Tibial nerve (tissue), 4 donors: Measurements from ENCODE around the gene SDC1. TPM values are rescaled to one million over a fixed set of nuclear protein-coding genes. Genes with fewer than 3 reads are reported as not detected.
A peak's percentile ranks its signal among the peaks of the same experiment; 100 is the strongest.
"Not testable (repeated sequence)": the region's sequence is repeated elsewhere in the genome, so short reads cannot be mapped to it uniquely, and the experiment has no call there.

Experiments
- DNase-seq, 2 donors: peaks; one replicate each; pipeline ENCODE4 v3.0.0-alpha.2; 2019; ENCODE audit warnings: low spot score in 2 of 2
- H3K27ac ChIP-seq, 4 donors: fragments of 200-600 bp; sonication (generic) in 3 of 4; one replicate each; pipeline ENCODE4 v1.5.1; 2017 to 2019; ENCODE audit warnings: mild to moderate bottlenecking in 1 of 4
- H3K27me3 ChIP-seq, 2 donors: fragments of 200-600 bp; sonication (generic) in 1 of 2; one replicate each; pipeline versions ENCODE4 v1.5.1 to v1.6.0; 2017 to 2019
- H3K36me3 ChIP-seq, 3 donors: fragments of 200-600 bp; sonication (generic); one replicate each; pipeline ENCODE4 v1.5.1; 2018 to 2019
- H3K4me1 ChIP-seq, 4 donors: fragments of 200-600 bp; sonication (generic) in 3 of 4; one replicate each; pipeline ENCODE4 v1.5.1; 2017 to 2019
- H3K4me3 ChIP-seq, 4 donors: fragments of 200-600 bp; sonication (generic) in 3 of 4; one replicate each; pipeline ENCODE4 v1.5.1; 2017 to 2019; ENCODE audit warnings: mild to moderate bottlenecking in 1 of 4, moderate library complexity in 1 of 4
- H3K9me3 ChIP-seq, 4 donors: fragments of 200-600 bp; sonication (generic) in 3 of 4; one replicate each; pipeline ENCODE4 v1.5.1; 2017 to 2019
- CTCF ChIP-seq, 5 experiments: fragments of 200-600 bp in 3 of 5; fragments of 450-650 bp in 2 of 5; sonication (generic) in 3 of 5; IDR thresholded peaks; one replicate each; pipeline ENCODE4 v1.5.1; 2016 to 2019; ENCODE audit warnings: antibody characterized with exemption in 5 of 5, mild to moderate bottlenecking in 3 of 5, moderate library complexity in 2 of 5
- EP300 ChIP-seq, 2 donors: sonication (generic); formaldehyde crosslinking; IDR thresholded peaks; one replicate each; pipeline ENCODE4 v1.6.1; 2017; ENCODE audit warnings: antibody characterized with exemption in 2 of 2, mild to moderate bottlenecking in 1 of 2
- POLR2A ChIP-seq, 2 donors: fragments of 450-650 bp; IDR thresholded peaks; one replicate each; pipeline ENCODE4 v1.6.1; 2017; ENCODE audit warnings: antibody characterized with exemption in 2 of 2, mild to moderate bottlenecking in 2 of 2, moderate library complexity in 2 of 2
- WGBS, 2 donors: methylation state at CpG; one replicate each; pipeline ENCODE4 v1.1.5; 2018; 5-methylcytosine and 5-hydroxymethylcytosine counted together
- total RNA-seq, 4 donors: library from RNA; depleted of rRNA; stranded (reverse); fragments of >200 nt; gene quantifications; one replicate each; pipeline ENCODE4 v1.1.0, GENCODE V29; 2016

Gene SDC1
- total RNA-seq, 4 donors from 2014 or later = 0.78 to 2.8 (median 1.7) TPM

- no peak for DNase-seq
- Histone ChIP-seq H3K27me3 (no peaks in the 10 kb centered on the region), H3K4me1 (peaks cover 0 to 13% (median 0%) of the 10 kb centered on the region in 4 donors), H3K4me3 (no peak overlapping the region), H3K36me3 (peaks cover 0 to 20% (median 0%) of the 10 kb centered on the region in 3 donors), H3K9me3 (peaks cover 0 to 6% (median 0%) of the 10 kb centered on the region in 4 donors), H3K27ac (no peak overlapping the region)
- no peak for TF ChIP-seq EP300 (IDR thresholded peaks at IDR 0.05)
- no peak for TF ChIP-seq POLR2A (IDR thresholded peaks at IDR 0.05)
- TF ChIP-seq CTCF (IDR thresholded peaks at IDR 0.05) = no peak
- 60 to 74% methylated on average over 6 to 9 of the region's 9 CpGs for WGBS, 2 donors
Observed at GRCh38 chr2:20242727-20243377, 17.9 kb upstream of the SDC1 start.

- peaks cover 0 to 13% (median 0%) of the 10 kb centered on the region in 4 donors for H3K4me1 ChIP-seq
- 51 to 54% methylated on average over 31 to 43 of the region's 43 CpGs for WGBS, 2 donors
Observed at GRCh38 chr2:20241973-20242726, 17.2 kb upstream of the SDC1 start.

GRCh38 chr2:20240291-20240690 is 15.4 kb upstream of the SDC1 start:
- H3K27me3 ChIP-seq, H3K4me3 ChIP-seq, H3K36me3 ChIP-seq, H3K9me3 ChIP-seq, H3K27ac ChIP-seq, DNase-seq: not testable (repeated sequence)
- 49 to 63% methylated on average over 6 of the region's 6 CpGs for WGBS, 2 donors
- peaks cover 0 to 13% (median 0%) of the 10 kb centered on the region in 4 donors for H3K4me1 ChIP-seq

More at GRCh38 chr2:20241973-20242726, 17.2 kb upstream of the SDC1 start:
- TF ChIP-seq EP300 (IDR thresholded peaks at IDR 0.05) (no peak), CTCF (IDR thresholded peaks at IDR 0.05) (peak in 1 of 5 experiments; percentile 23)
- no peak for DNase-seq
- H3K27ac ChIP-seq = no peak overlapping the region
- H3K4me3 ChIP-seq = no peak overlapping the region
- H3K27me3 ChIP-seq = no peaks in the 10 kb centered on the region
- peaks cover 0 to 6% (median 0%) of the 10 kb centered on the region in 4 donors for H3K9me3 ChIP-seq
- peaks cover 0 to 13% (median 0%) of the 10 kb centered on the region in 3 donors for H3K36me3 ChIP-seq

- Histone ChIP-seq H3K4me3 (no peak overlapping the region), H3K4me1 (peaks cover 0 to 6% (median 0%) of the 10 kb centered on the region in 4 donors), H3K9me3 (peaks cover 0 to 6% (median 0%) of the 10 kb centered on the region in 4 donors), H3K27me3 (no peaks in the 10 kb centered on the region), H3K36me3 (no peaks in the 10 kb centered on the region), H3K27ac (no peak overlapping the region)
- no peak for TF ChIP-seq EP300 (IDR thresholded peaks at IDR 0.05)
- no peak for TF ChIP-seq POLR2A (IDR thresholded peaks at IDR 0.05)
- no peak for TF ChIP-seq CTCF (IDR thresholded peaks at IDR 0.05)
- WGBS, 2 donors = 65 to 72% methylated on average over 5 of the region's 5 CpGs
- no peak for DNase-seq
Observed at GRCh38 chr2:20236496-20236895, 11.6 kb upstream of the SDC1 start.

GRCh38 chr2:20235655-20236305 is 10.8 kb upstream of the SDC1 start:
- Histone ChIP-seq H3K4me3 (no peak overlapping the region), H3K9me3 (peaks cover 0 to 6% (median 0%) of the 10 kb centered on the region in 4 donors), H3K4me1 (peaks cover 0 to 6% (median 0%) of the 10 kb centered on the region in 4 donors), H3K36me3 (no peaks in the 10 kb centered on the region), H3K27ac (no peak overlapping the region), H3K27me3 (no peaks in the 10 kb centered on the region)
- no peak for DNase-seq
- 80 to 90% methylated on average over 9 of the region's 10 CpGs for WGBS, 2 donors
- TF ChIP-seq EP300 (IDR thresholded peaks at IDR 0.05) (no peak), POLR2A (IDR thresholded peaks at IDR 0.05) (no peak), CTCF (IDR thresholded peaks at IDR 0.05) (no peak)

GRCh38 chr2:20234597-20234996 is 9.7 kb upstream of the SDC1 start:
- not testable (repeated sequence) for H3K4me3 ChIP-seq, H3K27me3 ChIP-seq, H3K27ac ChIP-seq, H3K36me3 ChIP-seq, H3K4me1 ChIP-seq, DNase-seq, H3K9me3 ChIP-seq
- WGBS, 2 donors = 64 to 66% methylated on average over 2 of the region's 2 CpGs
